Ishikawa (cell line): ENCODE data around the gene LRP1.

ENCODE experiments used
- CEBPB ChIP-seq: IDR thresholded peaks from 2 replicates; pipeline ENCODE4 v1.6.1; 2012
- EP300 ChIP-seq: IDR thresholded peaks from 2 replicates; pipeline ENCODE4 v1.6.1; 2012; ENCODE audit warnings: borderline replicate concordance
- FOXM1 ChIP-seq: IDR thresholded peaks from 2 replicates; pipeline ENCODE4 v1.6.1; 2012; ENCODE audit warnings: low read depth, borderline replicate concordance
- NFIC ChIP-seq: IDR thresholded peaks from 2 replicates; pipeline ENCODE4 v1.6.1; 2012
- RAD21 ChIP-seq: IDR thresholded peaks from 2 replicates; pipeline ENCODE4 v1.6.1; 2012; ENCODE audit warnings: low read depth
- ZBTB7A ChIP-seq: IDR thresholded peaks from 2 replicates; pipeline ENCODE4 v1.6.1; 2012; ENCODE audit warnings: low read depth
- TF ChIP-seq, protein P1 (sequence below): IDR thresholded peaks from 2 replicates; pipeline ENCODE4 v1.6.1; 2012; ENCODE audit warnings: low read depth, mild to moderate bottlenecking

DNA sequence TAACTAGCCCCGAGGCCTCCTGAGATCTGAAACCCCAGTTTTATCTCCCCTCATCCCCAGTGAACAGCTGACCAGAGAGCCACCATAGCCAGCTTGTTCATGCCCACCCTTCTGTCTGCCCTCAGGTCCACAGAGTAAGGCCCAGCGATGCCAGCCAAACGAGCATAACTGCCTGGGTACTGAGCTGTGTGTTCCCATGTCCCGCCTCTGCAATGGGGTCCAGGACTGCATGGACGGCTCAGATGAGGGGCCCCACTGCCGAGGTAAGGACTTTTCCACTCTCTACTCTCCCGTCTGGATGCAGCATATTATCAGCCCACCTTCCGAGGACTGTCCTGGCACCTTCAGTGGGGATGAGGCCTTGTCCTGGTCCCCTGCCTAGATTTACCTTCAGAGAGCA lies 13.0 kb downstream of the LRP1 start:
- TF ChIP-seq EP300 = no peak
- TF ChIP-seq ZBTB7A = no peak
- TF ChIP-seq FOXM1 = no peak
- TF ChIP-seq RAD21 = no peak
- TF ChIP-seq, protein P1, sequence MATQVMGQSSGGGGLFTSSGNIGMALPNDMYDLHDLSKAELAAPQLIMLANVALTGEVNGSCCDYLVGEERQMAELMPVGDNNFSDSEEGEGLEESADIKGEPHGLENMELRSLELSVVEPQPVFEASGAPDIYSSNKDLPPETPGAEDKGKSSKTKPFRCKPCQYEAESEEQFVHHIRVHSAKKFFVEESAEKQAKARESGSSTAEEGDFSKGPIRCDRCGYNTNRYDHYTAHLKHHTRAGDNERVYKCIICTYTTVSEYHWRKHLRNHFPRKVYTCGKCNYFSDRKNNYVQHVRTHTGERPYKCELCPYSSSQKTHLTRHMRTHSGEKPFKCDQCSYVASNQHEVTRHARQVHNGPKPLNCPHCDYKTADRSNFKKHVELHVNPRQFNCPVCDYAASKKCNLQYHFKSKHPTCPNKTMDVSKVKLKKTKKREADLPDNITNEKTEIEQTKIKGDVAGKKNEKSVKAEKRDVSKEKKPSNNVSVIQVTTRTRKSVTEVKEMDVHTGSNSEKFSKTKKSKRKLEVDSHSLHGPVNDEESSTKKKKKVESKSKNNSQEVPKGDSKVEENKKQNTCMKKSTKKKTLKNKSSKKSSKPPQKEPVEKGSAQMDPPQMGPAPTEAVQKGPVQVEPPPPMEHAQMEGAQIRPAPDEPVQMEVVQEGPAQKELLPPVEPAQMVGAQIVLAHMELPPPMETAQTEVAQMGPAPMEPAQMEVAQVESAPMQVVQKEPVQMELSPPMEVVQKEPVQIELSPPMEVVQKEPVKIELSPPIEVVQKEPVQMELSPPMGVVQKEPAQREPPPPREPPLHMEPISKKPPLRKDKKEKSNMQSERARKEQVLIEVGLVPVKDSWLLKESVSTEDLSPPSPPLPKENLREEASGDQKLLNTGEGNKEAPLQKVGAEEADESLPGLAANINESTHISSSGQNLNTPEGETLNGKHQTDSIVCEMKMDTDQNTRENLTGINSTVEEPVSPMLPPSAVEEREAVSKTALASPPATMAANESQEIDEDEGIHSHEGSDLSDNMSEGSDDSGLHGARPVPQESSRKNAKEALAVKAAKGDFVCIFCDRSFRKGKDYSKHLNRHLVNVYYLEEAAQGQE = no peak
- no peak for TF ChIP-seq CEBPB
- TF ChIP-seq NFIC = no peak
